Stimulated activated CD4-positive, alpha-beta T cell treated with anti-CD3 and anti-CD28 coated beads, Interleukin-4, amount 100 ng/mL, for 1 hour (primary cell): Measurements from ENCODE around the gene WDR7.

ENCODE experiments used
- DNase-seq: peaks from one replicate; pipeline ENCODE4 v3.0.0-alpha.2; 2020

Gene WDR7

DNA sequence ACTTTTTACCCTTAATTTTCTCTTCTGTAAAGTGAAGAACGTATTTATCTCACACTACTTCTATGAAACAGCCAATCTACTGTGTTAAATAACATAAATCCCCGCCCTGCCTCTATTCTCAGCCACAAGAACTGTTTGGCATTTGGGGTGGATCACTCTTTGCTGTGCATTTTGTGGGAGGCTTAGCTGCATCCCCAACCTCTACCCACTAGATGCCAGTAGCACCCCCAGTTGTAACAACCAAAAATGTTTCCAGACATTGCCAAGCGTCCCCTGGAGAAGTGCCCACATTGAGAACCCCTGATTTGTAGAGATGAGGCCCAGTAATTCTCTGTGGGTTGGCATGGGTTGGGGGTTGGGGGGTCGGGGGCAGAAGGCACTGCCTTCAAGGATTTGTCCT, 401.0 kb downstream of the WDR7 start:
- no peak for DNase-seq

GRCh38 chr18:57052759-57053158, 401.6 kb downstream of the WDR7 start:
- no peak for DNase-seq

GRCh38 chr18:57054891-57055290, 403.7 kb downstream of the WDR7 start:
- DNase-seq = no peak

GRCh38 chr18:57057890-57058289, 406.7 kb downstream of the WDR7 start:
- DNase-seq = no peak

DNA sequence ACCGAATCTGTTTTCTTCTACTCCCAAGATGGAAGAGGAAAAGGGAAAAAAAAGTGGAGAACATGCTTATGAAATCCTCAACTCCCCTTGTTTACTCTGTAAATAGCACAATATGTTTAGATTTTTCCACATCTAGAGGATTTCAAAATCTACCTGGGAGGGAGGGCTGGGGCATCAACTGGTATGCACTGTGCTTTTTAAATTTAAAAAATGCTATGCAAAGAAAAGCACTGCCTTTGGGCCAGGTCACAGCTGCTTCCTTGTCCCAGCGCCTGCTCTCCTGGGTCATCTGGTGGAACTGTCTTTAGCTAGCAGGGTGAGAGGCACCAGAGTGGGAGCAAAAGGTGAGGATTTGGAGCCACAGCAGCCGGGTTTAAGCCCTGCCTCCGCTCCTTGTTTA, 407.6 kb downstream of the WDR7 start:
- no peak for DNase-seq

DNA sequence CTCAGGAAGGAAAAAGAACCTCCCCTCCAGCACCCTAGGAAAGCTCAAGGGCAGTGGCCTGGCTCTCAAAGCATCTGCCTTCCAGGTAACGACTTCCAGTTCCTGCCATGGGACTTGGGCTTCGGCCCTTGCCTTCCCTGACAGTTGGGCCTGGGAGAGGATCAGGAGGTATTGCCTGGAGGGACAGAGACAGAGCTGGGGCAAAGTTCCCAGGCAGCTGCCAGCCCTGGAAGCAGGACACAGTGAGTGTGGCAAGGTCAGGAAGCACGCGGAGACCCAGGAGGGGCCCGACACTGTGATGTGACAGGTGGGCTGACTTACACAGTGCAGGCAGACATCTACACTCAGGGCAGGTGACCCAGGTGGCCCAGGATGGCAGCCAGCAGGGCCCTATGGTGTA, 408.2 kb downstream of the WDR7 start:
- DNase-seq = no peak

- DNase-seq = no peak
Measured at GRCh38 chr18:57060814-57061213, 409.7 kb downstream of the WDR7 start.

DNA sequence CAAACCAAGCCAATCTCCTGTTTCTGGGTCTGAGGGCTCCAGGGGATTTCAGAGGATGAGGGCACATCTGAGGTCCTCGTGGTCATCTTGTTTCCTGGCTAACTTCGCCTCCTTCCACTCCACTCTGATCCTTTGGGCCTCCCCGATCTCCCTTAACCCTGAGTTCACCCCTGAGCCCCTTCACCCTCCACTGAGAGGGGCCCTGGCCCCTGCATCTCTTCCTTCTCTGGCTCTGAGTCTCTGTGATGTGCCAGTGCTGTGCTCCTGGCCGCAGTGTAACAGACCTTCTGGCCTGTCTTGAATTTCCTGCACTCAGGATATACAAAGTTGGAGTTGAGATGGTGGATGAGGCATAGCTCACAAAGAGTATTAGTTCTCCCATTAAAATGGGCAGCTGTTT, 411.0 kb downstream of the WDR7 start:
- DNase-seq = no peak

- no peak for DNase-seq
Measured at GRCh38 chr18:57062844-57063243, 411.7 kb downstream of the WDR7 start.

GRCh38 chr18:57063601-57064103, 412.5 kb downstream of the WDR7 start:
- no peak for DNase-seq

DNA sequence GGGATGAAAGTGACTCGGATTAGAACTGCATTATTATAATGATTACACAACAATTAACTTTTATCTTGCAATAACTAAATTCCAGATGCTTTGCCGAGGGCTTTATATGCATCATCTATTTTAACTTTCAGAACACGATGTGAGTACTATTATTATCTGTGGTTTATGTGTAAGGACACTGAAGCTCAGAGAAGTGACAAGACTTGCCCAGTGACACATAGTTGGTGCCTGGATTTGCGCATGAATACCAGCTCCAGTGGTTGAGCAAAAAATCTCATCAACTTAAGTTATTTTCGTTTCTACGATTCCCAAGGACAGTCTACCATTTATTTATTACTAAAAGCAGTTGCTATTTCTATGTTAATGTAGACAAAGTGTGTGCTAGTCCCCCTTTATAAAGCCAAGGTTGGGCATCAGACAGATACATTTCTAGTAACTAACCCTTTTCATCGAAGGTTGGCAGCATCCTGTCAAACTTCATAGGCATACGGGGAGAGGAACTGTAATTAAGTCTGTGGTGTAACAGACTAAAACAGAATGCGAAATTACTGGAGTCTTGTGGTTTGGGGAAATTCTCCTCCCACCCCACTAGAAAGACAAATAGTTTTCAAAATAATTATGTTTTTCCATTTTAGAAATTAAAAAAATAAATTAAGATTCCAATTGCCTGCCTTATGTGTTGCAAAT, 422.5 kb downstream of the WDR7 start:
- DNase-seq = no peak

DNA sequence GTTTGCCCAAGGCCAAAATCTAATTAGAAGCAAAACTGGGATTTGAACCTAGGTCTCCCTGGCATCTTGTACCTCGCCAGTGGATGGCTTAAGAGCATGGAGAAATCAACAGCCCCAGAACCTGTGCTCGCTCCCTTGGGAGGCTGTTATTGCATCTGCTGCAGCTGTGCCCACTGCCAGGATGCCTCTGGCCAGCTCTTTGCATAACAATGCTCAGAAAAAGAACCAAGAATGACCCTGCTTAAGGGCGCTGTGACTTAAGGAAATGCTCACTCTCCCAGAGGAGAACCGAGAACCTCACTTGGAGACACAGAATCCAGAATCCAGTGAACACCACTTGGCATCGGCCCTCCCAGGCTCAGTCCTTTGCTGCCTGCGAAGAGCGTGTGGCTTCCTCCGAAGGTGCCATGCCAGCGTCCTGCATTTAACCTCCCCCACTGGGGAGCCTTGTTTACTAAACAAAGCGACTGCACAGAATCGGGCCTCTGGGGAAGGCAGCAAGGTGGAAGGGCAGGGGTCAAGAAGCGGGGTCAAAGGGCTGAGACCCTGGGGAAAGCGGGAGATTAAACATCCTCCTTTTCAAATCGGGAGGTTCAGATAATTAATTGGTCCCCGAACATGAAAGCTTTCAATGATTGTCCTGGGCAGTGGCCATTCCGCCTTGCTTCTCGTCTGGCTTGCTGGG, 424.7 kb downstream of the WDR7 start:
- DNase-seq = no peak

DNA sequence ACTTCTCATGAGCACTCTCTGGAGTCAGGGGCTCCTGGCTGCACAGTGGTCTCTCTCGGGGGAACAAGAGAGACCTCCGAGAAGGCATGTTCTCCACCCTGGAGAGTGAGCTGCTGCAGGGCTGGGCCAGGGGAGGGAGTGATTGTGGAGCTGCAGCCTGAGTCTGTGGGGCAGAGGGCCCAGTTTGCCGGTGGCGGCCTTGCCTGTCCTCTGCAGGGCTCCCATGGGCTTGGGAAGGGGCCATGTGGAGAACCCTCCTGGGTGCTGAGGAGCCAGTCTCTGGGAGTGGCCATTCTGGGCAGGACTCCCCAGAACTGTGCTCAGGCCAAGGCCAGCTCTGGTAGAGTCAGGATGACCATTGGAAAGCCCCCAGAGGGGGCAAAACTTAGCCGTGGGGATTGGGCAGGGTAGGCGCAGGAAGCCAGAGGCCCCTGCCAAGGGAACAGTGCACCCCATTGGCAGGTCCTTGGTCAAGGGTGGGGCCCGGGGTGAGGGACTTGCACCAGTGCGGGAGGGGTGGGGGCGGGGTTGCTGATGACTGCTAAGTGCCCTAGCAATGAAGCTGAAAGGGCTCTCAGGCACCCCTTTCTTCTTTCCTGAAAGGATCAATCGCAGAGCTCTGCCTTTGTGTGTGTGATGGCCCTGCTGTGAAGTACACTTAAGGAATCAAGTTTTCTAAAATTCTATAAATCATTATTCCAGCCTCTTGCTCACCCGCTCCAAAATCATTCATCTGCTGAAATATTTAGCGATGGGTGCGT, 426.0 kb downstream of the WDR7 start:
- no peak for DNase-seq

DNA sequence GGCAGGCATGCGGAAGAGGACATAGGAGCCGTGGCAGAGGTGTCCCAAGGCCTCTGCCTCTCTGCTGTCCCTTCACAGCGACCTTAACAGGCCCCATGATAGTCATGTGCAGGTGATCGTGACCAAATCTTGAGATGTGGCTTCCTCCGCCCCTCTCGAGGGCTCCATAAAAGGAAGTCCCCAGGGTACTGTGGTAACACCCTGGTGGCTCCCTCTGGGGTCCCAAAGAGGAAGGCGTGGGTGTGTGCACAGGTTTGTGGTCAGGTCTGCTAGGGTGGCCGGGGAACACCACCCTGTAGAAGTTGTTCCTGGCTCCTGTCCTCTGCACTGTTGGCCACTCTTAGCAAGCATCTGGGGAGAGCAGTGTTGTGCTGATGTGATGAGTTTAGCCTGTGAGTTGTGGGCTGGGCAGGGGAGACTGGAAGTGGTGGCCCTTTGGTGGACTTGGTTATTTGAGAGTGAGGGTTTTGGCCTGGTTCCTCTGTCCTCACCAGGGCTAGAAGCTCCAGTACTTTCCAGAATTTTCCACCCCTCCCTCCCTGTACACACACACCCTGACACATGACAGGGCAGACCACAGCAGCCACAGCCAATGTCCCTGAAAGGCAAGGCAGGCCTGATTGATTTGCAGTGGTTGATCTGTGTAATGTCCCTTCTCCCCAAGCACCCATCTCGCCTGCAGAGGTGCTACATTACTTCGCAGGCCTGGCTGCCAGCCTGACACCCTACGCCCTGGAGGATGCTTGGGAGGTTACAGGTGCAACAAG, 426.8 kb downstream of the WDR7 start:
- no peak for DNase-seq

- no peak for DNase-seq
Measured at GRCh38 chr18:57078614-57079013, 427.5 kb downstream of the WDR7 start.

DNA sequence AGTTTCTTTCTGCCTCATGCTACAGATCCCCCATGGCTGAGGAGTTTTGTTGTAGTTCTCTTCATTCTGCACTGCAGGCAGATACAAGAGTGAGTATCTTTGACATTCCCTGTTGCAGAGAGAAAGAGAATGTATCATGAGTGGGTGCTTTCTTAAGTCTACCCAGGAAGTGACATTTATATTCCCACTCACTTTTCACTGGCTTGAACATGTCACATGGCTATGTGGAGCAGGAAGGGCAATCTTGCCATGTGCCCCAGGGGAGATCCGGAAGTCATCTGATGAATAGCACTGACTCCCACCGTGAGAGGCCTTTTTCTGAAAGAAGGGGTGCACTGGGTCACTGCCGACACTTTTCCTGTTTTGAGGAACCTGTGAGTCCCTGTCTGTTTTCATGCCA, 429.3 kb downstream of the WDR7 start:
- no peak for DNase-seq

GRCh38 chr18:57081899-57082298, 430.7 kb downstream of the WDR7 start:
- DNase-seq = no peak

DNA sequence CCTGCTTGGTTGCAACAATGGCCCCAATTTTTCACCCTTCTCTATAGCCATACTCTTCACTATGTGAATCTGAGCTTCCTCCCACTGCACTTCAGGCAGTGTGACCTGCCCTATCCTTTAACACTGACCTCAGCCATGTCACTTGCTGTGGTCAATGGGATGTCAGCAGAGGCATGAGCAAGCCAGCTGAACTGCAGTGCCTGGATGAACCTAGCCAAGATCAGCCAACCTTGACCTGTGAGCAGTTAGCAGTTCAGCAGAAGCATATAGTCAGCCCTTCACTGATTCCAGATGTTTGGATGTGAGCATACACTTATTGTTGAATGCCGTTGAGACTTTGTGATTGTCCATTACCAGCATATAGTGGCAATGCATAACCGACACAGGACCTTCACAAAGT, 432.3 kb downstream of the WDR7 start:
- DNase-seq = no peak

DNA sequence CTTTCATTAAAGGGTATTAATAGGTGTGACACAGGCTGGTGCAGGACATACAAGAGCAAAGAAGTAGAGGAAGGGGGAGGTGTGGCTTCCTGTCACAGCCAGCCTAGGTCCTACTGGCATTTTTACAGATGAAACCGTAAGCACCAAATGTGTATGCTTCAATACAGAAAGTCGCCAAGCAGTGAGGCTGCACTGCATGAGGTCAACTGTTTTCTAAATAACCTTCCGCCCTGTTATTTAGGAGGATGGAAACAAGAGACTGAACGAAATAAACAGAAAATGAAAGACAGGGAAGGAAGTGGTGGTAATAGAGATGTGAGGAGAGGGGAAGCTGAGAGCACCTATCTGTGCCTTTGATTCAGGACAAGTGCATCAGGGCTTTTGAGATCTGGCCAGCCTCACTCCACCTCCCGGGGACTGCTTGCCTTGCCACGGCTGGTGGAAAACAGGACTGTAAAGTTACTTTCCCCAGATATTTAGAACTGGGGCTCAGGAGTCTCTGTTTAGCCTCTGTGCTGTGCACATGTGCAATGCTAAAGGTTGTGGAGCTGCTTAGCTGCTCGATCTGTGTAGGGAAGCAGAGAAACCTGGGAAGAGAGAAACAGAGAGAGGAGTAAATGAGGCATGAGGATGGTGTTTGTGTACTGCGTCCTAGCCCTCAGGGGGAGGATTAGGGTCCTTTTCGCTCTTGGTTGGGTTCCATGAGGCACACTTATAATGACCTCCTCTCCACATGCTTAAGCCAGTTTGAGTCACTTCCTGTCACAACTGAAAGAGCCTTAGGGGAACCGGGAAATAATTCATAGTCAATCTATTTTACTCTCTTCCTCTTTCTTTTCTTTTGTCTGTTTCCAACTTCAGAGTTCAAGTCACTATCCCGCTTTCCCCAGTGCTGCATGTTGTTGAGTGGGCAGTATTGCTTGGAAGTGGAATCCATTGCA, 433.4 kb downstream of the WDR7 start:
- no peak for DNase-seq

GRCh38 chr18:57085371-57085770, 434.2 kb downstream of the WDR7 start:
- DNase-seq = no peak

- no peak for DNase-seq
Measured at GRCh38 chr18:57086163-57086562, 435.0 kb downstream of the WDR7 start.
